AG04449 (cell line): ENCODE measurements around the gene MINDY4.

Experiments
- CTCF ChIA-PET: fragments of 350-600 bp; formaldehyde crosslinking; extraction: SDS; loops from one replicate; lab custom pipeline; 2021; ENCODE audit warnings: antibody characterized with exemption; lab: Yijun Ruan, JAX
- POLR2A ChIA-PET: fragments of 400-600, 350-600 bp; formaldehyde crosslinking; extraction: SDS; loops from one replicate; lab custom pipeline; 2020; ENCODE audit warnings: antibody characterized with exemption, inconsistent platforms; lab: Yijun Ruan, JAX
- DNase-seq: peaks from one replicate; pipeline ENCODE4 v3.0.0-alpha.2; 2010; ENCODE audit warnings: low read depth, low spot score
- H3K4me3 ChIP-seq: 2 replicates; pipeline ENCODE4 v1.5.1; 2011; ENCODE audit warnings: low read depth, mild to moderate bottlenecking, control low read depth, low read length
- CTCF ChIP-seq: IDR thresholded peaks from one replicate; pipeline ENCODE4 v1.5.1; 2011; ENCODE audit warnings: mild to moderate bottlenecking, moderate library complexity, low read length, control low read depth, inconsistent platforms; ENCODE audit not compliant: insufficient read depth; ENCODE audit errors: missing control alignments

MINDY4 gene

GRCh38 chr7:30744075-30744417 is 27.2 kb upstream of the MINDY4 start:
- H3K4me3 ChIP-seq, result no peak overlapping the region
- ChIA-PET CTCF (interaction anchor here (1.1 to 2.8 kb wide), 2 partner anchors 9 to 233 kb away, joined by 4 to 15 read pairs; no protein-coding TSS in a partner anchor), POLR2A (no interaction called here)
- DNase-seq, result no peak
- TF ChIP-seq CTCF, result no peak

GRCh38 chr7:30745261-30745941 is 25.8 kb upstream of the MINDY4 start:
- ChIA-PET POLR2A (no interaction called here), CTCF (interaction anchor here (1.0 to 2.8 kb wide), 6 partner anchors 10 to 377 kb away, joined by 3 to 15 read pairs (median 4); no protein-coding TSS in a partner anchor)
- DNase-seq, result no peak
- H3K4me3 ChIP-seq, result no peak overlapping the region
- TF ChIP-seq CTCF, result no peak

GRCh38 chr7:30750010-30750409 is 21.2 kb upstream of the MINDY4 start:
- POLR2A ChIA-PET, result no interaction called here
- no peak for DNase-seq
- CTCF ChIA-PET, result interaction anchor here (1.1 to 6.0 kb wide), 2 partner anchors 9 to 40 kb away, joined by 3 to 56 read pairs; no protein-coding TSS in a partner anchor
- no peak for TF ChIP-seq CTCF
- no peak overlapping the region for H3K4me3 ChIP-seq

- no peak for TF ChIP-seq CTCF
- H3K4me3 ChIP-seq, result no peak overlapping the region
- peak; percentile 70 for DNase-seq
- ChIA-PET CTCF (interaction anchor here (1.1 to 6.0 kb wide), 2 partner anchors 10 to 41 kb away, joined by 3 to 56 read pairs; no protein-coding TSS in a partner anchor), POLR2A (no interaction called here)
These were observed 20.2 kb upstream of the MINDY4 start for GRCh38 chr7:30750683-30751650.

GRCh38 chr7:30751696-30752273 is 19.4 kb upstream of the MINDY4 start, which contains the start of gene INMT:
INMT (plus strand) TSS chr7:30752135; CDS start chr7:30752151, 16 bp downstream.
- no peak for TF ChIP-seq CTCF
- ChIA-PET POLR2A (no interaction called here), CTCF (interaction anchor here (6.0 kb wide), 1 partner anchor 11 kb away, joined by 56 read pairs; no protein-coding TSS in a partner anchor)
- no peak for DNase-seq
- no peak within 1 kb of the TSS for H3K4me3 ChIP-seq
